Measurements from ENCODE around the gene GPC5.

DNA sequence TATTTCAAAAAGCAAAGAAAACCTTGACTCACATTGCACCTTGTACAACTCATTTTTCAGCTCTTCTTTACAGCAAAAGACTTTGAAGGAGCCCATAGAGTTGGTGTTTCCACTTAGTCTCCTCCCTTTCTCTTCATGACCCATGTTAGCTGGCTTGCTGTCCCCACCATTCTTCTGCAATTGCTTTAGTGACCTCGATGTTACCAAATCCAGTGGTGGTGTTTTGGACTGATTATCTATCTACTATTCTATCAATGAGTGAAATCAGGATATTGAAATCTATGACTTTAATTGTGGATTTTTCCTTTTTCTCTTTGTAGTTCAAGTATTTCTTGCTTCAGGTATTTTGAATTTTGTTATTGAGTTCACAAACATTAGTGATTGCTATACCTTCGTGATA is 197.3 kb downstream of the GPC5 start:
- TF ChIP-seq BRCA1 (IDR thresholded peaks at IDR 0.05; ENCODE audit: low read depth, low read length) (no peak), RFX5 (IDR thresholded peaks at IDR 0.05; ENCODE audit: borderline replicate concordance, low read depth, low read length) (no peak), POLR2A (IDR thresholded peaks at IDR 0.05; ENCODE audit: control extremely low read depth in 1 of 2, low read depth in 2 of 2, low read length in 2 of 2) (no peak), POLR2AphosphoS5 (IDR thresholded peaks at IDR 0.05; ENCODE audit: low read depth, low read length) (no peak), ZNF274 (IDR thresholded peaks at IDR 0.05; ENCODE audit: borderline replicate concordance, extremely low read depth, low read length) (no peak), EP300 (IDR thresholded peaks at IDR 0.05; ENCODE audit: borderline replicate concordance in 1 of 2, low read depth in 2 of 2, low read length in 2 of 2) (no peak), CHD1 (IDR thresholded peaks at IDR 0.05; ENCODE audit: low read depth, low read length) (no peak), EZH2 (IDR thresholded peaks at IDR 0.05; ENCODE audit: low read depth, low read length, severe bottlenecking) (no peak), RAD21 (IDR thresholded peaks at IDR 0.05 in 1 of 2, conservative IDR thresholded peaks at IDR 0.05 in 1 of 2; ENCODE audit: low read depth in 2 of 2, low read length in 2 of 2) (no peak), JUN (IDR thresholded peaks at IDR 0.05; ENCODE audit: low read depth, low read length) (no peak), SP4 (IDR thresholded peaks at IDR 0.05; ENCODE audit: low read length) (no peak), CBX8 (IDR thresholded peaks at IDR 0.05; ENCODE audit: borderline replicate concordance, low read depth, low read length) (no peak)
- TF ChIP-seq, protein P1, sequence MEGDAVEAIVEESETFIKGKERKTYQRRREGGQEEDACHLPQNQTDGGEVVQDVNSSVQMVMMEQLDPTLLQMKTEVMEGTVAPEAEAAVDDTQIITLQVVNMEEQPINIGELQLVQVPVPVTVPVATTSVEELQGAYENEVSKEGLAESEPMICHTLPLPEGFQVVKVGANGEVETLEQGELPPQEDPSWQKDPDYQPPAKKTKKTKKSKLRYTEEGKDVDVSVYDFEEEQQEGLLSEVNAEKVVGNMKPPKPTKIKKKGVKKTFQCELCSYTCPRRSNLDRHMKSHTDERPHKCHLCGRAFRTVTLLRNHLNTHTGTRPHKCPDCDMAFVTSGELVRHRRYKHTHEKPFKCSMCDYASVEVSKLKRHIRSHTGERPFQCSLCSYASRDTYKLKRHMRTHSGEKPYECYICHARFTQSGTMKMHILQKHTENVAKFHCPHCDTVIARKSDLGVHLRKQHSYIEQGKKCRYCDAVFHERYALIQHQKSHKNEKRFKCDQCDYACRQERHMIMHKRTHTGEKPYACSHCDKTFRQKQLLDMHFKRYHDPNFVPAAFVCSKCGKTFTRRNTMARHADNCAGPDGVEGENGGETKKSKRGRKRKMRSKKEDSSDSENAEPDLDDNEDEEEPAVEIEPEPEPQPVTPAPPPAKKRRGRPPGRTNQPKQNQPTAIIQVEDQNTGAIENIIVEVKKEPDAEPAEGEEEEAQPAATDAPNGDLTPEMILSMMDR (IDR thresholded peaks at IDR 0.05; ENCODE audit: control extremely low read depth in 1 of 3, insufficient read depth in 1 of 3, low read depth in 1 of 3, low read length in 3 of 3): no peak
- TF ChIP-seq, protein P2, sequence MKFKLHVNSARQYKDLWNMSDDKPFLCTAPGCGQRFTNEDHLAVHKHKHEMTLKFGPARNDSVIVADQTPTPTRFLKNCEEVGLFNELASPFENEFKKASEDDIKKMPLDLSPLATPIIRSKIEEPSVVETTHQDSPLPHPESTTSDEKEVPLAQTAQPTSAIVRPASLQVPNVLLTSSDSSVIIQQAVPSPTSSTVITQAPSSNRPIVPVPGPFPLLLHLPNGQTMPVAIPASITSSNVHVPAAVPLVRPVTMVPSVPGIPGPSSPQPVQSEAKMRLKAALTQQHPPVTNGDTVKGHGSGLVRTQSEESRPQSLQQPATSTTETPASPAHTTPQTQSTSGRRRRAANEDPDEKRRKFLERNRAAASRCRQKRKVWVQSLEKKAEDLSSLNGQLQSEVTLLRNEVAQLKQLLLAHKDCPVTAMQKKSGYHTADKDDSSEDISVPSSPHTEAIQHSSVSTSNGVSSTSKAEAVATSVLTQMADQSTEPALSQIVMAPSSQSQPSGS (IDR thresholded peaks at IDR 0.05; ENCODE audit: low read length): no peak

Data from H1 (cell line).